Activated CD4-positive, alpha-beta T cell treated with anti-CD3 and anti-CD28 coated beads, Interleukin-2, Interleukin-4, amounts not matched to agents 100 ng/mL and 50 ng/mL, durations not matched to agents 16 hours and 8 hours (primary cell): ENCODE data around the gene WHAMM.
"Not testable (repeated sequence)": the region's sequence is repeated elsewhere in the genome, so short reads cannot be mapped to it uniquely, and the experiment has no call there.

ENCODE experiments used
- DNase-seq: peaks from one replicate; pipeline ENCODE4 v3.0.0-alpha.2; 2020; ENCODE audit warnings: low spot score

Gene WHAMM

GRCh38 chr15:82865981-82866380, 56.6 kb downstream of the WHAMM start:
- DNase-seq = not testable (repeated sequence)

- DNase-seq = no peak
These were observed 61.4 kb downstream of the WHAMM start for GRCh38 chr15:82870727-82871320.

- no peak for DNase-seq
These were observed 61.9 kb downstream of the WHAMM start for GRCh38 chr15:82871358-82871757.

- no peak for DNase-seq
These were observed 62.5 kb downstream of the WHAMM start for GRCh38 chr15:82871832-82872484.

- DNase-seq = no peak
These were observed 63.7 kb downstream of the WHAMM start for GRCh38 chr15:82873000-82873680.

GRCh38 chr15:82874267-82874666, 64.8 kb downstream of the WHAMM start:
- no peak for DNase-seq

GRCh38 chr15:82874961-82875360, 65.5 kb downstream of the WHAMM start:
- no peak for DNase-seq

- DNase-seq = no peak
These were observed 66.1 kb downstream of the WHAMM start for GRCh38 chr15:82875411-82876003.

- DNase-seq = no peak
These were observed 68.4 kb downstream of the WHAMM start for GRCh38 chr15:82877825-82878224.

- DNase-seq = no peak
These were observed 68.9 kb downstream of the WHAMM start for GRCh38 chr15:82878325-82878724.

- no peak for DNase-seq
These were observed 71.3 kb downstream of the WHAMM start for GRCh38 chr15:82880704-82881103.

GRCh38 chr15:82881747-82882146, 72.3 kb downstream of the WHAMM start:
- no peak for DNase-seq

- DNase-seq = no peak
These were observed 73.0 kb downstream of the WHAMM start for GRCh38 chr15:82882273-82882928.
